Lower lobe of right lung (tissue), 2 donors: ENCODE data around the gene PCIF1. TPM values are rescaled to one million over a fixed set of nuclear protein-coding genes. Genes with fewer than 3 reads are reported as not detected.

Source experiments
- ATAC-seq, 2 donors: fragments of 200-7000 bp; cut with Tn5 transposase; one replicate each; pipeline ENCODE4 v1.9.1; 2020 to 2022; ENCODE audit warnings: mild to moderate bottlenecking in 2 of 2, moderate library complexity in 2 of 2
- DNase-seq: peaks from one replicate; pipeline ENCODE4 v3.0.0-alpha.2; 2020
- H3K27ac ChIP-seq: fragments of 200-600 bp; one replicate; pipeline ENCODE4 v1.8.0; 2022
- H3K27me3 ChIP-seq: fragments of 200-600 bp; one replicate; pipeline ENCODE4 v1.8.0; 2022; ENCODE audit warnings: low read depth
- H3K36me3 ChIP-seq: fragments of 200-600 bp; one replicate; pipeline ENCODE4 v1.8.0; 2022; ENCODE audit warnings: mild to moderate bottlenecking
- H3K4me1 ChIP-seq: fragments of 200-600 bp; one replicate; pipeline ENCODE4 v1.8.0; 2022
- H3K4me3 ChIP-seq: fragments of 200-600 bp; one replicate; pipeline ENCODE4 v1.8.0; 2022; ENCODE audit warnings: mild to moderate bottlenecking
- H3K9me3 ChIP-seq: fragments of 200-600 bp; one replicate; pipeline ENCODE4 v1.8.0; 2022
- intact Hi-C: fragments of 100-400 bp; cut with DNase I; formaldehyde crosslinking; loops from one replicate; pipeline ENCODE4 v1.11.0; 2022
- total RNA-seq: library from RNA; stranded (reverse); fragmentation: NEBNext Ultra II Directional; extraction: Animal tissue kit (Norgen Biotek cat#: 25700); gene quantifications from one replicate; pipeline ENCODE4 v1.2.1, GENCODE V29; 2021
- TF ChIP-seq, protein P1 (sequence below): fragments of 200-600 bp; IDR thresholded peaks from one replicate; pipeline ENCODE4 v1.8.0; 2022; ENCODE audit warnings: antibody characterized with exemption, mild to moderate bottlenecking
- donor health status: DM: no; HTN: yes; CAD: no; lungs with severe emphysema.

The PCIF1 gene
- total RNA-seq, 1 donor from 2014 or later, result 34.7 TPM

GRCh38 chr20:45946149-45946970 is 11.9 kb downstream of the PCIF1 start:
- H3K4me3 ChIP-seq, result no peak overlapping the region
- intact Hi-C loops, result no loop called here
- no peaks in the 10 kb centered on the region for H3K9me3 ChIP-seq
- DNase-seq (peak; percentile 69), ATAC-seq (peak; percentile 70 to 71)
- no peaks in the 10 kb centered on the region for H3K27me3 ChIP-seq
- peak overlapping the region; percentile 27 for H3K27ac ChIP-seq
- TF ChIP-seq, protein P1, sequence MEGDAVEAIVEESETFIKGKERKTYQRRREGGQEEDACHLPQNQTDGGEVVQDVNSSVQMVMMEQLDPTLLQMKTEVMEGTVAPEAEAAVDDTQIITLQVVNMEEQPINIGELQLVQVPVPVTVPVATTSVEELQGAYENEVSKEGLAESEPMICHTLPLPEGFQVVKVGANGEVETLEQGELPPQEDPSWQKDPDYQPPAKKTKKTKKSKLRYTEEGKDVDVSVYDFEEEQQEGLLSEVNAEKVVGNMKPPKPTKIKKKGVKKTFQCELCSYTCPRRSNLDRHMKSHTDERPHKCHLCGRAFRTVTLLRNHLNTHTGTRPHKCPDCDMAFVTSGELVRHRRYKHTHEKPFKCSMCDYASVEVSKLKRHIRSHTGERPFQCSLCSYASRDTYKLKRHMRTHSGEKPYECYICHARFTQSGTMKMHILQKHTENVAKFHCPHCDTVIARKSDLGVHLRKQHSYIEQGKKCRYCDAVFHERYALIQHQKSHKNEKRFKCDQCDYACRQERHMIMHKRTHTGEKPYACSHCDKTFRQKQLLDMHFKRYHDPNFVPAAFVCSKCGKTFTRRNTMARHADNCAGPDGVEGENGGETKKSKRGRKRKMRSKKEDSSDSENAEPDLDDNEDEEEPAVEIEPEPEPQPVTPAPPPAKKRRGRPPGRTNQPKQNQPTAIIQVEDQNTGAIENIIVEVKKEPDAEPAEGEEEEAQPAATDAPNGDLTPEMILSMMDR, result no peak
- peaks cover 100% of the 10 kb centered on the region for H3K36me3 ChIP-seq
- H3K4me1 ChIP-seq, result peaks cover 17% of the 10 kb centered on the region

DNA sequence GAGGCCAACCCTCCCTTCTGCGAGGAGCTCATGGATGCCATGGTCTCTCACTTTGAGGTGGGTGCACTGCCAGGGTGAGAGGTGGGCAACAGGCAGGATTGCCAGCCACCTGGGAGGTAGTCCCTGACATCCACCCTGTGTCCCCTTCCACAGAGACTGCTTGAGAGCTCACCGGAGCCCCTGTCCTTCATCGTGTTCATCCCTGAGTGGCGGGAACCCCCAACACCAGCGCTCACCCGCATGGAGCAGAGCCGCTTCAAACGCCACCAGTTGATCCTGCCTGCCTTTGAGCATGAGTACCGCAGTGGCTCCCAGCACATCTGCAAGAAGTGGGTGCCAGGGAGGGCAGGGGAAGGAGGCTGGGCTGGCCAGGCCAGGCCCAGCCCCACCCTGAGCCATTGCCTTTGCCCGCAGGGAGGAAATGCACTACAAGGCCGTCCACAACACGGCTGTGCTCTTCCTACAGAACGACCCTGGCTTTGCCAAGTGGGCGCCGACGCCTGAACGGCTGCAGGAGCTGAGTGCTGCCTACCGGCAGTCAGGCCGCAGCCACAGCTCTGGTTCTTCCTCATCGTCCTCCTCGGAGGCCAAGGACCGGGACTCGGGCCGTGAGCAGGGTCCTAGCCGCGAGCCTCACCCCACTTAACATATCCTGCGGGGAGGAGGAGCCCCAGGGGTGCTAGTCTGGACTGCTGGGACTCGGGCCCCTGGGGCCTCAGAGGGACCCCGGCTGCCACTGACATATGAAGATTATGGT is 12.8 kb downstream of the PCIF1 start:
- peaks cover 17% of the 10 kb centered on the region for H3K4me1 ChIP-seq
- DNase-seq, result no peak
- ATAC-seq, result no peak
- TF ChIP-seq, protein P1, result no peak
- no peak overlapping the region for H3K27ac ChIP-seq
- H3K27me3 ChIP-seq, result no peaks in the 10 kb centered on the region
- no peak overlapping the region for H3K4me3 ChIP-seq
- H3K36me3 ChIP-seq, result peaks cover 100% of the 10 kb centered on the region
- no peaks in the 10 kb centered on the region for H3K9me3 ChIP-seq
- intact Hi-C loops, result no loop called here

DNA sequence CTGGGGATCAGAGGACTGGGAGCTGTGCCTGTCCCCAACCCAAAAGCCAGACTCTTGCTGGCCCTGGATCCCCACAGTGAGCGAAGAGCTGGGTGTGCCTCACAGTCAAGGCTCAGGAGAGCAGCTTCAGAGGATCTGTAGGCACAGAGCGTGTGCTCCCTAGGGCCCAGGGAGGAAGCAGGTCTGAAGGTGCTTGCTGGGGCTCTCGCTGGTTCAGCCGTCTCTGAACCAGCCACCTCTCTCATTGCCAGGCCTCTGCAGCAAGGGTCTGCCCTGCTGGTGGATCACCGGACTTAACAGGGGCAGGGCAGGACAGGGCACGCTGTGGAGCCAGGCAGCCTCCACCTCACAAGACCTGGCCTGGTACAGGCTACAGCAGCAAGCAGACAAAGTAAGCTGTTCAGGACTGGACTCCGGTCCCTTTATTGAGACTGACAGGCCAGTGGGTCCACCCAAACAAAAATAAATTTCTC is 13.8 kb downstream of the PCIF1 start:
- TF ChIP-seq, protein P1, result no peak
- Histone ChIP-seq H3K9me3 (no peaks in the 10 kb centered on the region), H3K4me3 (no peak overlapping the region), H3K4me1 (peaks cover 17% of the 10 kb centered on the region), H3K27ac (no peak overlapping the region), H3K27me3 (no peaks in the 10 kb centered on the region), H3K36me3 (peaks cover 100% of the 10 kb centered on the region)
- DNase-seq, result no peak
- intact Hi-C loops, result no loop called here
- ATAC-seq, result no peak

DNA sequence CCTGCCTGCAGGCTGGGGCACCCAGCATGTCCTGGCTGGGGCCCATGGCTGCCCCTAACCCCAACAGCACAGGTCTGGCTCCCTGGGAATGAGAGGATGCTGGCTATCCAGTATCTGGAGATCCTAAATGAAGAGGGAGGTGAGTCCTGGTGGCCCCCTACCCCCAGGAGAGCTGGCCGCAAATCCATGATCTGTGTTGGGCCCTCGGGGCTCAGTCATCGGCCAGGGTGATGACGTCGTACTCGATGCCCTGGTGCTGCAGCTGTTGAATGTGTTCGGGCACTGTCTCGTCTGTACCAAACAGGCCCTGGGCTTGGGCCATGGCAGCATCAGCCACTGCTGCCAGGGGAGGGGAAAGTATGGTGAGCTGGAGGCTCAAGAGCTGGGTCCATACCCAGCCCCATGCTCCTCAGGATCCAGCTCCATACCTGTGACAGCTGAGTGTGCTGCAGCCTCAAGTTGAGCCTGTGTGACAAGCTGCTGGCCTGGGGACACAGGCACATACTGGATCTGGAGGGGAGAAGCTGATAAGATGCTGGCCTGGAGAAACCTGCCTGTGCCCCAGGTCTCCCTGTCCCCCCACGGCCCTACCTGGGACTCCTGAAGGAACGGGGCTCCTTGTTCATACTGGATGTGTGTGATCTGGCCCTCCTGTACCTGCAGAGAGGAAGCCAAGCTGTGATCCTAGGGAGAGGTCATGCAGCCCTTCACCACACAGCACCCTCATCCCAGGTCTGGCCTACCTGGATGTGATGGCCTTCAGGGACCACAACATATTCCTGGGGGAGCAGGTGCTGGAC is 14.5 kb downstream of the PCIF1 start:
- peaks cover 100% of the 10 kb centered on the region for H3K36me3 ChIP-seq
- H3K27ac ChIP-seq, result no peak overlapping the region
- ATAC-seq, result no peak
- no peak for DNase-seq
- H3K4me3 ChIP-seq, result no peak overlapping the region
- H3K4me1 ChIP-seq, result peaks cover 17% of the 10 kb centered on the region
- intact Hi-C loops, result no loop called here
- no peaks in the 10 kb centered on the region for H3K9me3 ChIP-seq
- TF ChIP-seq, protein P1, result no peak
- no peaks in the 10 kb centered on the region for H3K27me3 ChIP-seq
